HepG2 (cell line): ENCODE data around the gene KDM6B. TPM values are rescaled to one million over a fixed set of nuclear protein-coding genes. Genes with fewer than 3 reads are reported as not detected.

ENCODE experiments used
- ARID2 ChIP-seq: sonication (generic); formaldehyde crosslinking; IDR thresholded peaks from 2 replicates; pipeline ENCODE4 v1.8.1; 2022; ENCODE audit warnings: mild to moderate bottlenecking, missing genetic modification reagents, borderline replicate concordance
- ERF ChIP-seq: IDR thresholded peaks from 2 replicates; pipeline ENCODE4 v1.6.1; 2018; ENCODE audit warnings: missing biosample characterization, missing genetic modification reagents
- ETV5 ChIP-seq: IDR thresholded peaks from 2 replicates; pipeline ENCODE4 v1.6.1; 2018; ENCODE audit warnings: missing biosample characterization, missing genetic modification reagents, inconsistent platforms, borderline replicate concordance
- MAZ ChIP-seq, 2 experiments: sonication (generic) in 1 of 2; formaldehyde crosslinking in 1 of 2; IDR thresholded peaks; 2 replicates each; pipeline versions ENCODE4 v1.5.0 to v1.6.1; 2012 to 2020; ENCODE audit warnings: low read depth in 2 of 2, mild to moderate bottlenecking in 2 of 2, borderline replicate concordance in 1 of 2, improper control_type of control experiment in 1 of 2, low read length in 1 of 2, missing genetic modification reagents in 1 of 2, moderate library complexity in 1 of 2
- NFE2L1 ChIP-seq: sonication (generic); formaldehyde crosslinking; IDR thresholded peaks from 2 replicates; pipeline ENCODE4 v1.4.0; 2020; ENCODE audit warnings: missing genetic modification reagents, mild to moderate bottlenecking, borderline replicate concordance
- ONECUT2 ChIP-seq: sonication (generic); formaldehyde crosslinking; IDR thresholded peaks from 2 replicates; pipeline ENCODE4 v1.4.0; 2020; ENCODE audit warnings: missing genetic modification reagents
- SAFB2 ChIP-seq: sonication (generic); formaldehyde crosslinking; IDR thresholded peaks from 2 replicates; pipeline ENCODE4 v1.5.1; 2020; ENCODE audit warnings: missing genetic modification reagents, low read depth, mild to moderate bottlenecking, borderline replicate concordance
- ZFP82 ChIP-seq: sonication (generic); formaldehyde crosslinking; IDR thresholded peaks from 2 replicates; pipeline ENCODE4 v1.5.1; 2020; ENCODE audit warnings: mild to moderate bottlenecking, missing genetic modification reagents, borderline replicate concordance
- ZNF10 ChIP-seq: sonication (generic); formaldehyde crosslinking; IDR thresholded peaks from 2 replicates; pipeline ENCODE4 v1.4.0; 2020; ENCODE audit warnings: mild to moderate bottlenecking, low read depth, missing genetic modification reagents, borderline replicate concordance
- ZNF121 ChIP-seq: sonication (generic); formaldehyde crosslinking; IDR thresholded peaks from 2 replicates; pipeline ENCODE4 v1.5.0; 2020; ENCODE audit warnings: mild to moderate bottlenecking, missing genetic modification reagents
- ZNF124 ChIP-seq: sonication (generic); formaldehyde crosslinking; IDR thresholded peaks from 2 replicates; pipeline ENCODE4 v1.4.0; 2020; ENCODE audit warnings: missing genetic modification reagents
- ZNF205 ChIP-seq: IDR thresholded peaks from 2 replicates; pipeline ENCODE4 v1.6.1; 2018; ENCODE audit warnings: missing biosample characterization, missing genetic modification reagents
- ZNF33A ChIP-seq: sonication (generic); formaldehyde crosslinking; IDR thresholded peaks from 2 replicates; pipeline ENCODE4 v1.5.1; 2020; ENCODE audit warnings: missing genetic modification reagents, mild to moderate bottlenecking, moderate library complexity, borderline replicate concordance
- ZNF383 ChIP-seq: sonication (generic); formaldehyde crosslinking; IDR thresholded peaks from 2 replicates; pipeline ENCODE4 v1.4.0; 2020; ENCODE audit warnings: missing genetic modification reagents, mild to moderate bottlenecking, borderline replicate concordance
- ZNF660 ChIP-seq: sonication (generic); formaldehyde crosslinking; IDR thresholded peaks from 2 replicates; pipeline ENCODE4 v1.5.1; 2020; ENCODE audit warnings: mild to moderate bottlenecking, low read depth, missing genetic modification reagents, borderline replicate concordance
- polyA plus RNA-seq, 8 experiments: library from polyadenylated mRNA; depleted of rRNA in 3 of 8; stranded (reverse) in 7 of 8; unstranded in 1 of 8; fragments of >200 nt; fragmentation: Illumina TruSeq in 4 of 8; extraction: Trizol in 4 of 8; gene quantifications; 2 replicates each; pipeline versions ENCODE4 v1.2.1 to v1.2.3, GENCODE V29; 2011 to 2016; ENCODE audit warnings: low read depth in 4 of 8, missing spikeins in 1 of 8, mixed read lengths in 1 of 8; ENCODE audit not compliant: insufficient read depth in 1 of 8
- total RNA-seq, 5 experiments: library from RNA; depleted of rRNA; stranded (reverse); fragments of >200 nt; fragmentation: Illumina TruSeq; extraction: Trizol; gene quantifications; 2 replicates each; pipeline ENCODE4 v1.2.3, GENCODE V29; 2016; ENCODE audit warnings: low read depth in 1 of 5
- TF ChIP-seq, protein P1 (sequence below): sonication (generic); formaldehyde crosslinking; IDR thresholded peaks from 2 replicates; pipeline ENCODE4; 2020; ENCODE audit warnings: missing genetic modification reagents, mild to moderate bottlenecking, borderline replicate concordance
- TF ChIP-seq, protein P2 (sequence below): sonication (generic); formaldehyde crosslinking; IDR thresholded peaks from 2 replicates; pipeline ENCODE4 v1.4.0; 2020; ENCODE audit warnings: missing genetic modification reagents
- TF ChIP-seq, protein P3 (sequence below): sonication (generic); formaldehyde crosslinking; IDR thresholded peaks from 2 replicates; pipeline ENCODE4 v1.5.0; 2020; ENCODE audit warnings: mild to moderate bottlenecking, missing genetic modification reagents
- TF ChIP-seq, protein P4 (sequence below): sonication (generic); formaldehyde crosslinking; IDR thresholded peaks from 2 replicates; pipeline ENCODE4 v1.5.1; 2020; ENCODE audit warnings: missing genetic modification reagents, mild to moderate bottlenecking, borderline replicate concordance

Gene KDM6B
- total and polyA plus RNA-seq, 2 of the 13 experiments (the other 11 are each of a cell fraction or from before 2014, with no cell fraction given) = 1.3 to 2.1 TPM

DNA sequence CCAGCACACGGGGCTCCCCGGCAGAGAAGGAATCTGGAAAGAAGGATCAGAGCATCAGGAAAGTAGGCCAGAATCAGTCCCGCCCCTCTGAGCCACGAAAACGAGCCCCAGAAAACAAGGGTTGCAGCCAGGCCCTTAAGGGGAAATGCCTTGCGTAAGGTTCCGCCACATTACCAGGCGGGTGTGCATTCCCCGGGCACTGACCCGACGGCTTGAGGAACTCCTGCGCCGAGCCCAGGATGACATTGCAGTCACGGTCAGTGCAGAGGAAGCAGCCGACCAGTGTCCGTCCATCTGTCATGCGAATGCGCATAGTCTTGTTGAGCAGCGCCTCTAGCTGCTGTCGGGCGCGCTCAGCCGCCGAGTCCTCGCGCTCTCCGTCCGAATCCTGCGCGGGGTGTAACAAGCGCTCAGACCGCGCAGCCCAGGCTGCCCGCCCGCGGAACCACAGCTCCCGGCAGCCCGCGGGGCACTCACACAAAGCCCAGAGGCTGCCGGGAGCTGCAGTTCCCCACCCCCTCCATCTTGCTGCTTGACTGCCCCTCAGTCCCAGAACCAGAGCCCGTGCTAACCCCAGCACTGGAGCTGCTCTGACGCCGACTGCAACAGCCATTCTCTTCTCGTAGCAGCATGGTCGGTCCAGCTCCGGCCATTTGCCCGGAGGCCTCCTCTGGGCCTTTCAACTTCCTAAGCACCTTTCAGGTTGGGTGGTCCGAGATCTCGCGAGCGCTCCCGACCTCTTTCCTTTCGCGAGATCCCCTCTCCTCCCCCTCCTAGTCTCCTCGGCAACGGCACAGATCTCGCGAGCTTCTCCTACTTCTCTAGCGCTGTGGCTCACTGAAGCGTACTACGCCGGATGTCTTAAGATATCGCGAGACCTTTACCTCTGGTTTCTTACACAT is 23.0 kb downstream of the KDM6B start, which contains the start of gene NAA38 (continued):
- TF ChIP-seq, protein P1, sequence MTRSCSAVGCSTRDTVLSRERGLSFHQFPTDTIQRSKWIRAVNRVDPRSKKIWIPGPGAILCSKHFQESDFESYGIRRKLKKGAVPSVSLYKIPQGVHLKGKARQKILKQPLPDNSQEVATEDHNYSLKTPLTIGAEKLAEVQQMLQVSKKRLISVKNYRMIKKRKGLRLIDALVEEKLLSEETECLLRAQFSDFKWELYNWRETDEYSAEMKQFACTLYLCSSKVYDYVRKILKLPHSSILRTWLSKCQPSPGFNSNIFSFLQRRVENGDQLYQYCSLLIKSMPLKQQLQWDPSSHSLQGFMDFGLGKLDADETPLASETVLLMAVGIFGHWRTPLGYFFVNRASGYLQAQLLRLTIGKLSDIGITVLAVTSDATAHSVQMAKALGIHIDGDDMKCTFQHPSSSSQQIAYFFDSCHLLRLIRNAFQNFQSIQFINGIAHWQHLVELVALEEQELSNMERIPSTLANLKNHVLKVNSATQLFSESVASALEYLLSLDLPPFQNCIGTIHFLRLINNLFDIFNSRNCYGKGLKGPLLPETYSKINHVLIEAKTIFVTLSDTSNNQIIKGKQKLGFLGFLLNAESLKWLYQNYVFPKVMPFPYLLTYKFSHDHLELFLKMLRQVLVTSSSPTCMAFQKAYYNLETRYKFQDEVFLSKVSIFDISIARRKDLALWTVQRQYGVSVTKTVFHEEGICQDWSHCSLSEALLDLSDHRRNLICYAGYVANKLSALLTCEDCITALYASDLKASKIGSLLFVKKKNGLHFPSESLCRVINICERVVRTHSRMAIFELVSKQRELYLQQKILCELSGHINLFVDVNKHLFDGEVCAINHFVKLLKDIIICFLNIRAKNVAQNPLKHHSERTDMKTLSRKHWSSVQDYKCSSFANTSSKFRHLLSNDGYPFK = no peak
- TF ChIP-seq ZNF660 (CRISPR knock-in tag) = no peak
- TF ChIP-seq ZNF33A (CRISPR knock-in tag) = no peak
- no peak for TF ChIP-seq MAZ (IDR thresholded peaks at IDR 0.05; ENCODE audit: borderline replicate concordance, low read depth, low read length)
- peak; percentile 49 for TF ChIP-seq MAZ (CRISPR knock-in tag; IDR thresholded peaks at IDR 0.05; ENCODE audit: low read depth)
- TF ChIP-seq, protein P2, sequence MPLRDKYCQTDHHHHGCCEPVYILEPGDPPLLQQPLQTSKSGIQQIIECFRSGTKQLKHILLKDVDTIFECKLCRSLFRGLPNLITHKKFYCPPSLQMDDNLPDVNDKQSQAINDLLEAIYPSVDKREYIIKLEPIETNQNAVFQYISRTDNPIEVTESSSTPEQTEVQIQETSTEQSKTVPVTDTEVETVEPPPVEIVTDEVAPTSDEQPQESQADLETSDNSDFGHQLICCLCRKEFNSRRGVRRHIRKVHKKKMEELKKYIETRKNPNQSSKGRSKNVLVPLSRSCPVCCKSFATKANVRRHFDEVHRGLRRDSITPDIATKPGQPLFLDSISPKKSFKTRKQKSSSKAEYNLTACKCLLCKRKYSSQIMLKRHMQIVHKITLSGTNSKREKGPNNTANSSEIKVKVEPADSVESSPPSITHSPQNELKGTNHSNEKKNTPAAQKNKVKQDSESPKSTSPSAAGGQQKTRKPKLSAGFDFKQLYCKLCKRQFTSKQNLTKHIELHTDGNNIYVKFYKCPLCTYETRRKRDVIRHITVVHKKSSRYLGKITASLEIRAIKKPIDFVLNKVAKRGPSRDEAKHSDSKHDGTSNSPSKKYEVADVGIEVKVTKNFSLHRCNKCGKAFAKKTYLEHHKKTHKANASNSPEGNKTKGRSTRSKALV (CRISPR knock-in tag) = peak; percentile 92
- no peak for TF ChIP-seq ZFP82
- TF ChIP-seq, protein P3, sequence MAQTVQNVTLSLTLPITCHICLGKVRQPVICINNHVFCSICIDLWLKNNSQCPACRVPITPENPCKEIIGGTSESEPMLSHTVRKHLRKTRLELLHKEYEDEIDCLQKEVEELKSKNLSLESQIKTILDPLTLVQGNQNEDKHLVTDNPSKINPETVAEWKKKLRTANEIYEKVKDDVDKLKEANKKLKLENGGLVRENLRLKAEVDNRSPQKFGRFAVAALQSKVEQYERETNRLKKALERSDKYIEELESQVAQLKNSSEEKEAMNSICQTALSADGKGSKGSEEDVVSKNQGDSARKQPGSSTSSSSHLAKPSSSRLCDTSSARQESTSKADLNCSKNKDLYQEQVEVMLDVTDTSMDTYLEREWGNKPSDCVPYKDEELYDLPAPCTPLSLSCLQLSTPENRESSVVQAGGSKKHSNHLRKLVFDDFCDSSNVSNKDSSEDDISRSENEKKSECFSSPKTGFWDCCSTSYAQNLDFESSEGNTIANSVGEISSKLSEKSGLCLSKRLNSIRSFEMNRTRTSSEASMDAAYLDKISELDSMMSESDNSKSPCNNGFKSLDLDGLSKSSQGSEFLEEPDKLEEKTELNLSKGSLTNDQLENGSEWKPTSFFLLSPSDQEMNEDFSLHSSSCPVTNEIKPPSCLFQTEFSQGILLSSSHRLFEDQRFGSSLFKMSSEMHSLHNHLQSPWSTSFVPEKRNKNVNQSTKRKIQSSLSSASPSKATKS (CRISPR knock-in tag) = no peak
- TF ChIP-seq, protein P4, sequence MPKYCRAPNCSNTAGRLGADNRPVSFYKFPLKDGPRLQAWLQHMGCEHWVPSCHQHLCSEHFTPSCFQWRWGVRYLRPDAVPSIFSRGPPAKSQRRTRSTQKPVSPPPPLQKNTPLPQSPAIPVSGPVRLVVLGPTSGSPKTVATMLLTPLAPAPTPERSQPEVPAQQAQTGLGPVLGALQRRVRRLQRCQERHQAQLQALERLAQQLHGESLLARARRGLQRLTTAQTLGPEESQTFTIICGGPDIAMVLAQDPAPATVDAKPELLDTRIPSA (CRISPR knock-in tag) = no peak
- TF ChIP-seq NFE2L1 (CRISPR knock-in tag) = no peak
- TF ChIP-seq ARID2 (CRISPR knock-in tag) = no peak
- no peak for TF ChIP-seq ZNF121 (CRISPR knock-in tag)
- TF ChIP-seq ZNF124 (CRISPR knock-in tag) = no peak
- TF ChIP-seq ERF (CRISPR knock-in tag) = peak; percentile 32; the same call in 1 of the 2 replicates
- TF ChIP-seq ZNF383 (CRISPR knock-in tag) = no peak
- 0 out of 2 replicates have a peak, but pooled peaks have one; percentile 39 for TF ChIP-seq SAFB2 (CRISPR knock-in tag)
- peak; percentile 24; the same call in 1 of the 2 replicates for TF ChIP-seq ETV5 (CRISPR knock-in tag)
- TF ChIP-seq ONECUT2 (CRISPR knock-in tag) = no peak
- TF ChIP-seq ZNF205 (CRISPR knock-in tag) = 0 out of 2 replicates have a peak, but pooled peaks have one; percentile 35
- TF ChIP-seq ZNF10 (CRISPR knock-in tag) = no peak
